Measurements from ENCODE around the gene GLI3. TPM values are rescaled to one million over a fixed set of nuclear protein-coding genes. Genes with fewer than 3 reads are reported as not detected.

GLI3 gene
- total RNA-seq, 4 donors from 2014 or later: 23.1 to 41.3 (median 24.6) TPM

DNA sequence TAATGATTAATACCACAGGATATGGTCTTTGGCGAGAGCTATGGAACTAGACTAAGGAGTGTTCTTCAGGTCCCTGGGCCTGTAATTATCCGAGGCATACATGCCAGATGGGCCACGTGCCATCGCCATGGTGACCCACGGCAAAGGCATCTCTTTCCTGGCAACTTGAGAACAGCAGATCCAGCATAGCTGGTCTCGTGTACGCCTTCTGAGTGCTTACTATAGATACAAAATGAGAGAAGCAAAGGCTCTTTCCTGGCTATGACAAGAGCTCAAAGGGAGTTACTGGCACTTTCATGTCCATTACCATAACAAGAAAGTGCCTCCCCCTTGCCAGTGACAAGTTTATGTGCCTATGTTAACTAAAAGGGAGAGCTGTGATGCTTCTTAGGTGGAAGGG, 26.0 kb upstream of the GLI3 start:
- DNase-seq (ENCODE audit: low spot score in 2 of 2): peak; percentile 79
- TF ChIP-seq POLR2A (IDR thresholded peaks at IDR 0.05) (no peak), POLR2AphosphoS5 (IDR thresholded peaks at IDR 0.05) (no peak), CTCF (IDR thresholded peaks at IDR 0.05) (no peak), EP300 (IDR thresholded peaks at IDR 0.05) (no peak)
- Histone ChIP-seq H3K27ac (peak overlapping the region; percentile 2), H3K4me3 (no peak overlapping the region), H3K9me3 (no peaks in the 10 kb centered on the region), H3K27me3 (no peaks in the 10 kb centered on the region), H3K4me1 (peaks cover 9% of the 10 kb centered on the region), H3K36me3 (no peaks in the 10 kb centered on the region)
- 26% methylated on average over 7 of the region's 7 CpGs for WGBS

- H3K27ac ChIP-seq: no peak overlapping the region
- H3K4me3 ChIP-seq: no peak overlapping the region
- 84% methylated on average over 5 of the region's 5 CpGs for WGBS
- no peaks in the 10 kb centered on the region for H3K4me1 ChIP-seq
- DNase-seq (ENCODE audit: low spot score in 2 of 2): no peak
- no peaks in the 10 kb centered on the region for H3K9me3 ChIP-seq
- TF ChIP-seq EP300 (IDR thresholded peaks at IDR 0.05) (no peak), POLR2AphosphoS5 (IDR thresholded peaks at IDR 0.05) (peak in 1 of 3 donors; percentile 28)
- no peaks in the 10 kb centered on the region for H3K27me3 ChIP-seq
- no peaks in the 10 kb centered on the region for H3K36me3 ChIP-seq
Observed at GRCh38 chr7:42254217-42254616, 17.2 kb upstream of the GLI3 start.

DNA sequence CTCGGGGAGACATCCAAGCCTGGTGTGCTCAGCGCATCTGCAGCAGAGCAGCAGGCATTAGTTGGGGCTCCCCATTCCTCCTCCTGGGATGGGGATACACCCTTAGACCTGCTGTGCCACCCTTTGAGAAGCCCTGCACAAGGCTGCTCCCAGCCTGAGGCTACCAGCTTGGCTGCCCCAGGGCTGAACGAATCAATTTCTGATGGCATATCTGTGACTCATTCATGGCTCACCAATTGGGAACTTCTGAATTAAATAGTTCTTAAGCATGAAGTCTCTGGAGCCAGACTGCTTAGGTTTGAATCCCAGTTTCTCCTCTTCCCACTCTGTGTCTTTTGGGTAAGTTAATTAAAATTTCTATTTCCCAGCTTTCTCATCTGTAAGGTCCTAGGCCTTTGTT, 16.3 kb upstream of the GLI3 start:
- no peaks in the 10 kb centered on the region for H3K9me3 ChIP-seq
- H3K4me3 ChIP-seq: no peak overlapping the region
- H3K27me3 ChIP-seq: no peaks in the 10 kb centered on the region
- no peak overlapping the region for H3K27ac ChIP-seq
- H3K36me3 ChIP-seq: no peaks in the 10 kb centered on the region
- TF ChIP-seq POLR2AphosphoS5 (IDR thresholded peaks at IDR 0.05) (no peak), EP300 (IDR thresholded peaks at IDR 0.05) (no peak), POLR2A (IDR thresholded peaks at IDR 0.05) (no peak), CTCF (IDR thresholded peaks at IDR 0.05) (no peak)
- H3K4me1 ChIP-seq: no peaks in the 10 kb centered on the region
- WGBS: 94% methylated on average over 3 of the region's 3 CpGs
- no peak for DNase-seq (ENCODE audit: low spot score in 2 of 2)

GRCh38 chr7:42250411-42250810, 13.4 kb upstream of the GLI3 start:
- DNase-seq (ENCODE audit: low spot score in 2 of 2): no peak
- Histone ChIP-seq H3K4me3 (no peak overlapping the region), H3K9me3 (no peaks in the 10 kb centered on the region), H3K4me1 (no peaks in the 10 kb centered on the region), H3K36me3 (no peaks in the 10 kb centered on the region), H3K27ac (no peak overlapping the region), H3K27me3 (no peaks in the 10 kb centered on the region)
- no peak for TF ChIP-seq POLR2A (IDR thresholded peaks at IDR 0.05)
- WGBS: 92% methylated on average over 2 of the region's 2 CpGs

DNA sequence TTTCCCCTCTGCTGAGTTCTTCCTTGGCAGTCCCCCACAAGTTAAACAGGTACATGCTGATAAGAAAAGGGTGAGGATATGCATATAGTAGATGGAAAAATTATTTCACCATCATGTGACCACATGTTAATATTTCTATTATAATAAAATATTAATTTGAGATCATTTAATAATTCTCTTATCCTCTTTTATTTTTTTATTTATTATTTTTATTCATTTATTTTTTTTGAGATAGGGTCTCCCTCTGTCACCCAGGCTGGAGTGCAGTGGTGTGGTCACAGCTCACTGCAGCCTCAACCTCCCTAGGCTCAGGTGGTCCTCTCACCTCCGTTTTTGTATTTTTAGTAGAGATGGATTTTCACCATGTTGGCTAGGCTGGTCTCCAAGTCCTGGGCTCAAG, 11.6 kb upstream of the GLI3 start:
- TF ChIP-seq POLR2AphosphoS5 (IDR thresholded peaks at IDR 0.05): no peak
- TF ChIP-seq EP300 (IDR thresholded peaks at IDR 0.05): no peak
- no peak for TF ChIP-seq CTCF (IDR thresholded peaks at IDR 0.05)
- no peak for TF ChIP-seq POLR2A (IDR thresholded peaks at IDR 0.05)
- H3K4me1 ChIP-seq: peaks cover 3% of the 10 kb centered on the region
- H3K27ac ChIP-seq: no peak overlapping the region
- no peak for DNase-seq (ENCODE audit: low spot score in 2 of 2)
- H3K36me3 ChIP-seq: no peaks in the 10 kb centered on the region
- no peak overlapping the region for H3K4me3 ChIP-seq
- H3K9me3 ChIP-seq: no peaks in the 10 kb centered on the region
- H3K27me3 ChIP-seq: no peaks in the 10 kb centered on the region
- 94% methylated on average over 1 of the region's 1 CpG for WGBS

- TF ChIP-seq EP300 (IDR thresholded peaks at IDR 0.05) (no peak), POLR2A (IDR thresholded peaks at IDR 0.05) (no peak), CTCF (IDR thresholded peaks at IDR 0.05) (no peak), POLR2AphosphoS5 (IDR thresholded peaks at IDR 0.05) (no peak)
- peaks cover 3% of the 10 kb centered on the region for H3K4me1 ChIP-seq
- no peak overlapping the region for H3K4me3 ChIP-seq
- no peak overlapping the region for H3K27ac ChIP-seq
- DNase-seq (ENCODE audit: low spot score in 2 of 2): no peak
- no peaks in the 10 kb centered on the region for H3K27me3 ChIP-seq
- no peaks in the 10 kb centered on the region for H3K9me3 ChIP-seq
- WGBS: 69% methylated on average over 5 of the region's 5 CpGs
- no peaks in the 10 kb centered on the region for H3K36me3 ChIP-seq
Observed at GRCh38 chr7:42247301-42247700, 10.3 kb upstream of the GLI3 start.

All from suprapubic skin (tissue), 4 donors.